ENCODE measurements around the gene SLC25A51. TPM values are rescaled to one million over a fixed set of nuclear protein-coding genes. Genes with fewer than 3 reads are reported as not detected.

SLC25A51 gene
- total RNA-seq, 1 donor from 2014 or later: 26.9 TPM

GRCh38 chr9:37840560-37841194 is 63.2 kb downstream of the SLC25A51 start:
- H3K27me3 Mint-ChIP-seq: no peaks in the 10 kb centered on the region
- H3K4me3 Mint-ChIP-seq: no peak overlapping the region
- DNase-seq (ENCODE audit: extremely low spot score, unreplicated experiment): no peak
- TF ChIP-seq CTCF (conservative IDR thresholded peaks at IDR 0.05): no peak
- H3K36me3 Mint-ChIP-seq: peaks cover 16% of the 10 kb centered on the region
- H3K4me1 Mint-ChIP-seq (ENCODE audit: unreplicated experiment): peaks cover 5% of the 10 kb centered on the region
- no peak overlapping the region for H3K27ac Mint-ChIP-seq
- no peaks in the 10 kb centered on the region for H3K9me3 Mint-ChIP-seq

GRCh38 chr9:37839496-37840461 is 64.1 kb downstream of the SLC25A51 start:
- H3K4me3 Mint-ChIP-seq: no peak overlapping the region
- no peak for TF ChIP-seq CTCF (conservative IDR thresholded peaks at IDR 0.05)
- H3K27ac Mint-ChIP-seq: no peak overlapping the region
- H3K4me1 Mint-ChIP-seq (ENCODE audit: unreplicated experiment): peaks cover 5% of the 10 kb centered on the region
- peaks cover 11% of the 10 kb centered on the region for H3K36me3 Mint-ChIP-seq
- no peak for DNase-seq (ENCODE audit: extremely low spot score, unreplicated experiment)
- no peaks in the 10 kb centered on the region for H3K9me3 Mint-ChIP-seq
- no peaks in the 10 kb centered on the region for H3K27me3 Mint-ChIP-seq

Other genes with a start within 250 kb of the SLC25A51 start
- gene TRMT10B, start 150.3 kb downstream of the SLC25A51 start, total RNA-seq (ENCODE audit: low replicate concordance): 8.8 and 9.1 TPM in 2 replicates
- 33.9 and 61.9 TPM in 2 replicates for gene EXOSC3, start 119.1 kb downstream of the SLC25A51 start, total RNA-seq (ENCODE audit: low replicate concordance)
- gene DCAF10, start 103.3 kb downstream of the SLC25A51 start, total RNA-seq (ENCODE audit: low replicate concordance): 30.2 and 31.2 TPM in 2 replicates
- gene SHB, start 165.1 kb upstream of the SLC25A51 start, total RNA-seq (ENCODE audit: low replicate concordance): 14.4 and 20.0 TPM in 2 replicates